ENCODE data around the gene POLE2. TPM values are rescaled to one million over a fixed set of nuclear protein-coding genes. Genes with fewer than 3 reads are reported as not detected.

The POLE2 gene
- total and polyA plus RNA-seq, 2 of the 13 experiments (the other 11 are each of a cell fraction or from before 2014, with no cell fraction given), result 16.6 to 37.0 TPM

DNA sequence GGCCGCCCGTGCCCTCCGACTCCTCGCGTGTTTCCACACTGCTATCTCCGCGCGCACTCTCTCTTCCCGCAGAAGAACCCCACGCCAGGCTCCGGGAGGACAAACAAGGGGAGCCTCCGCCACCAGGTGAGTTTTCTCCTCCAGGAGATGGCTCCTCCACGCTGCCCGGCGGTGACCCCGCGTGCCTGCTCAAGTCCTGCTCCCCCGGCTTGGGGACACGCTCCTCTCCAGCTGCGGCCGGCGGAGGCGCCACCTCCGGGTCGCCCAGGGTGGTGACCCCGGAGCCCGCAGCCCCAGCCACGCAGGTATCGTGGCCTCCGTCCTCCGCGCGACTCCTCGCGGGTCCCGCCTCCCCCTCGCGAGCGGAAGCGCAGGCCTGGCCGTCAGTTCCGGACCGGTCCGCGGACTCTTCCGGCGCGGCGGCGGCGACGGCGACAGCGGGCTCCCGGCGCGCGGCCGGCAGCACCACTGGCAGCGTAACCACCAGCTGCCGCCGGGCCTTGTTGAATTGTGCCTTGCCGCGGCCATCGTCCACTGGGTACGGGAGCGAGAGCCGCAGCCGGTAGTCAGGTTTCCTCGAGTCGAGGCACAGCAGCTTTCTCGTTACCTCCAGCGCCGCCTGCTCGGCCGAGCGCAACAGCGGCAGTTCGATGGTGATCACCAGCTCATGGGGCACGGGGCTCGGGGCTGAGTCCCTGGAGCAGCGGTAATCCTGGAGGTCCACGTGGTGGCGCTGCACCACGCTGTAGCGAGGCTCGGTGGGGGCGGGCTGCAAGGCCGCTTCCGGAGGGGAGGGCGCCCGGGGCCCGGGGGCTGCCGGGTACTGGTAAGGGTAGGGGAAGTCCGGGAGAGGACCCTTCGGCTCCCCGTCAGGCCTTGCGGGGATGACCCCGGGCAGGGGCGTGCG, 54.1 kb downstream of the POLE2 start (continued):
- TF ChIP-seq, protein P1, sequence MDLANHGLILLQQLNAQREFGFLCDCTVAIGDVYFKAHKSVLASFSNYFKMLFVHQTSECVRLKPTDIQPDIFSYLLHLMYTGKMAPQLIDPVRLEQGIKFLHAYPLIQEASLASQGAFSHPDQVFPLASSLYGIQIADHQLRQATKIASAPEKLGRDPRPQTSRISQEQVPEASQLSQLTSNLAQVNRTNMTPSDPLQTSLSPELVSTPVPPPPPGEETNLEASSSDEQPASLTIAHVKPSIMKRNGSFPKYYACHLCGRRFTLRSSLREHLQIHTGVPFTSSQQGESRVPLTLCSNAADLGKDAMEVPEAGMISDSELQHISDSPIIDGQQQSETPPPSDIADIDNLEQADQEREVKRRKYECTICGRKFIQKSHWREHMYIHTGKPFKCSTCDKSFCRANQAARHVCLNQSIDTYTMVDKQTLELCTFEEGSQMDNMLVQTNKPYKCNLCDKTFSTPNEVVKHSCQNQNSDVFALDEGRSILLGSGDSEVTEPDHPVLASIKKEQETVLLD (CRISPR knock-in tag; IDR thresholded peaks at IDR 0.05; ENCODE audit: low read depth), result peak; percentile 80; the same call in 1 of the 2 replicates
- TF ChIP-seq, protein P2, sequence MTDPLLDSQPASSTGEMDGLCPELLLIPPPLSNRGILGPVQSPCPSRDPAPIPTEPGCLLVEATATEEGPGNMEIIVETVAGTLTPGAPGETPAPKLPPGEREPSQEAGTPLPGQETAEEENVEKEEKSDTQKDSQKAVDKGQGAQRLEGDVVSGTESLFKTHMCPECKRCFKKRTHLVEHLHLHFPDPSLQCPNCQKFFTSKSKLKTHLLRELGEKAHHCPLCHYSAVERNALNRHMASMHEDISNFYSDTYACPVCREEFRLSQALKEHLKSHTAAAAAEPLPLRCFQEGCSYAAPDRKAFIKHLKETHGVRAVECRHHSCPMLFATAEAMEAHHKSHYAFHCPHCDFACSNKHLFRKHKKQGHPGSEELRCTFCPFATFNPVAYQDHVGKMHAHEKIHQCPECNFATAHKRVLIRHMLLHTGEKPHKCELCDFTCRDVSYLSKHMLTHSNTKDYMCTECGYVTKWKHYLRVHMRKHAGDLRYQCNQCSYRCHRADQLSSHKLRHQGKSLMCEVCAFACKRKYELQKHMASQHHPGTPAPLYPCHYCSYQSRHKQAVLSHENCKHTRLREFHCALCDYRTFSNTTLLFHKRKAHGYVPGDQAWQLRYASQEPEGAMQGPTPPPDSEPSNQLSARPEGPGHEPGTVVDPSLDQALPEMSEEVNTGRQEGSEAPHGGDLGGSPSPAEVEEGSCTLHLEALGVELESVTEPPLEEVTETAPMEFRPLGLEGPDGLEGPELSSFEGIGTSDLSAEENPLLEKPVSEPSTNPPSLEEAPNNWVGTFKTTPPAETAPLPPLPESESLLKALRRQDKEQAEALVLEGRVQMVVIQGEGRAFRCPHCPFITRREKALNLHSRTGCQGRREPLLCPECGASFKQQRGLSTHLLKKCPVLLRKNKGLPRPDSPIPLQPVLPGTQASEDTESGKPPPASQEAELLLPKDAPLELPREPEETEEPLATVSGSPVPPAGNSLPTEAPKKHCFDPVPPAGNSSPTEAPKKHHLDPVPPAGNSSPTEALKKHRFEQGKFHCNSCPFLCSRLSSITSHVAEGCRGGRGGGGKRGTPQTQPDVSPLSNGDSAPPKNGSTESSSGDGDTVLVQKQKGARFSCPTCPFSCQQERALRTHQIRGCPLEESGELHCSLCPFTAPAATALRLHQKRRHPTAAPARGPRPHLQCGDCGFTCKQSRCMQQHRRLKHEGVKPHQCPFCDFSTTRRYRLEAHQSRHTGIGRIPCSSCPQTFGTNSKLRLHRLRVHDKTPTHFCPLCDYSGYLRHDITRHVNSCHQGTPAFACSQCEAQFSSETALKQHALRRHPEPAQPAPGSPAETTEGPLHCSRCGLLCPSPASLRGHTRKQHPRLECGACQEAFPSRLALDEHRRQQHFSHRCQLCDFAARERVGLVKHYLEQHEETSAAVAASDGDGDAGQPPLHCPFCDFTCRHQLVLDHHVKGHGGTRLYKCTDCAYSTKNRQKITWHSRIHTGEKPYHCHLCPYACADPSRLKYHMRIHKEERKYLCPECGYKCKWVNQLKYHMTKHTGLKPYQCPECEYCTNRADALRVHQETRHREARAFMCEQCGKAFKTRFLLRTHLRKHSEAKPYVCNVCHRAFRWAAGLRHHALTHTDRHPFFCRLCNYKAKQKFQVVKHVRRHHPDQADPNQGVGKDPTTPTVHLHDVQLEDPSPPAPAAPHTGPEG (CRISPR knock-in tag; IDR thresholded peaks at IDR 0.05), result peak; percentile 72; the same call in 1 of the 2 replicates
- TF ChIP-seq MEIS2 (CRISPR knock-in tag; IDR thresholded peaks at IDR 0.05), result no peak
- TF ChIP-seq ZNF484 (CRISPR knock-in tag; IDR thresholded peaks at IDR 0.05; ENCODE audit: borderline replicate concordance, low read depth), result no peak
- TF ChIP-seq ZNF12 (CRISPR knock-in tag; IDR thresholded peaks at IDR 0.05), result peak; percentile 37; the same call in 1 of the 2 replicates
- TF ChIP-seq SATB2 (CRISPR knock-in tag; IDR thresholded peaks at IDR 0.05), result no peak
- no peak for TF ChIP-seq ZNF614 (CRISPR knock-in tag; IDR thresholded peaks at IDR 0.05; ENCODE audit: borderline replicate concordance)
- peak; percentile 93 for TF ChIP-seq ZNF761 (CRISPR knock-in tag; conservative IDR thresholded peaks at IDR 0.05)
- peak; percentile 90 for TF ChIP-seq ZMAT3 (CRISPR knock-in tag; conservative IDR thresholded peaks at IDR 0.05)
- no peak for TF ChIP-seq NFATC3 (CRISPR knock-in tag; IDR thresholded peaks at IDR 0.05)
- TF ChIP-seq NCOR1 (IDR thresholded peaks at IDR 0.05; ENCODE audit: borderline replicate concordance, low read length), result no peak
- TF ChIP-seq, protein P3, sequence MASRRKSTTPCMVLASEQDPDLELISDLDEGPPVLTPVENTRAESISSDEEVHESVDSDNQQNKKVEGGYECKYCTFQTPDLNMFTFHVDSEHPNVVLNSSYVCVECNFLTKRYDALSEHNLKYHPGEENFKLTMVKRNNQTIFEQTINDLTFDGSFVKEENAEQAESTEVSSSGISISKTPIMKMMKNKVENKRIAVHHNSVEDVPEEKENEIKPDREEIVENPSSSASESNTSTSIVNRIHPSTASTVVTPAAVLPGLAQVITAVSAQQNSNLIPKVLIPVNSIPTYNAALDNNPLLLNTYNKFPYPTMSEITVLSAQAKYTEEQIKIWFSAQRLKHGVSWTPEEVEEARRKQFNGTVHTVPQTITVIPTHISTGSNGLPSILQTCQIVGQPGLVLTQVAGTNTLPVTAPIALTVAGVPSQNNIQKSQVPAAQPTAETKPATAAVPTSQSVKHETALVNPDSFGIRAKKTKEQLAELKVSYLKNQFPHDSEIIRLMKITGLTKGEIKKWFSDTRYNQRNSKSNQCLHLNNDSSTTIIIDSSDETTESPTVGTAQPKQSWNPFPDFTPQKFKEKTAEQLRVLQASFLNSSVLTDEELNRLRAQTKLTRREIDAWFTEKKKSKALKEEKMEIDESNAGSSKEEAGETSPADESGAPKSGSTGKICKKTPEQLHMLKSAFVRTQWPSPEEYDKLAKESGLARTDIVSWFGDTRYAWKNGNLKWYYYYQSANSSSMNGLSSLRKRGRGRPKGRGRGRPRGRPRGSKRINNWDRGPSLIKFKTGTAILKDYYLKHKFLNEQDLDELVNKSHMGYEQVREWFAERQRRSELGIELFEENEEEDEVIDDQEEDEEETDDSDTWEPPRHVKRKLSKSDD (CRISPR knock-in tag; IDR thresholded peaks at IDR 0.05; ENCODE audit: low read depth), result peak; percentile 86; the same call in 1 of the 2 replicates
- TF ChIP-seq TP53 (CRISPR knock-in tag; conservative IDR thresholded peaks at IDR 0.05), result peak; percentile 68; the same call in 1 of the 2 replicates
- no peak for TF ChIP-seq MTA3 (CRISPR knock-in tag; IDR thresholded peaks at IDR 0.05)
- TF ChIP-seq, protein P4, sequence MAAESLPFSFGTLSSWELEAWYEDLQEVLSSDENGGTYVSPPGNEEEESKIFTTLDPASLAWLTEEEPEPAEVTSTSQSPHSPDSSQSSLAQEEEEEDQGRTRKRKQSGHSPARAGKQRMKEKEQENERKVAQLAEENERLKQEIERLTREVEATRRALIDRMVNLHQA (CRISPR knock-in tag; IDR thresholded peaks at IDR 0.05), result no peak
- no peak for TF ChIP-seq ZNF160 (CRISPR knock-in tag; IDR thresholded peaks at IDR 0.05)
